ENCODE data around the gene PTPRN2.

Gene PTPRN2

DNA sequence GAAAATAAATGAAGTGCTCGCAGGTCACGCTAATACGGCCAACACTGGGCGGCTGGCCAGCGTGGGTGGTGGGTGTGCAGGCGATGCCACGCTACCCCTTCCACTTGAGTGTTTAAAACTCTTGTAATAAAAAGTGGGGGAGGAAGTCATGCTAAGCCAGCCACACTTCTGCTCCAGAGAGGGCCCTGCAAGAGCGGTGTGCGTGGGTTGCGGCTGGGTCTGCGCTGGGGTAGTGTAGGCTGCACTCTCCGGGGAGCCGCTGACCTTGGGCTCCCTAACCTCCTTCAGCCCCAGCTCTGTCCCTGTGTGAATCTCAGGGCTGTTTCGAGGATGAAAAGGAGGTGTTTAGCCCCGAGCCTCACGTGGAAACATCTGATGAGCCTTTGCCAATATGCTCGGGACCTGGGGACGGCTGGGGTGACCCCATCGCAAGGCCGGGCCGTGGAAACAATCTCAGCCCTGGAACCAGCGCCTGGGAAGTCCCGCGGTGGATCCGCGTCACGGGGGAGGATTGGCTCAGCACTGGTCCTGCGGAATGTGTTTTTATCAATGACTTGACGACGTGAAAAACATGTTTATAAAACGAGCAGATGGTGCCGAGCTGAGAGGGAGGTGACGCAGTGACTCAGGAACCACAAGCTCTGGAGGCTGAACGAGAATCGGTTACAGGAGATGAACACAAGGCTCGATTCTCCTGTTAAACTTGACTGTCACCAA is 972.4 kb downstream of the PTPRN2 start:
- DNase-seq, result peak; percentile 29

DNA sequence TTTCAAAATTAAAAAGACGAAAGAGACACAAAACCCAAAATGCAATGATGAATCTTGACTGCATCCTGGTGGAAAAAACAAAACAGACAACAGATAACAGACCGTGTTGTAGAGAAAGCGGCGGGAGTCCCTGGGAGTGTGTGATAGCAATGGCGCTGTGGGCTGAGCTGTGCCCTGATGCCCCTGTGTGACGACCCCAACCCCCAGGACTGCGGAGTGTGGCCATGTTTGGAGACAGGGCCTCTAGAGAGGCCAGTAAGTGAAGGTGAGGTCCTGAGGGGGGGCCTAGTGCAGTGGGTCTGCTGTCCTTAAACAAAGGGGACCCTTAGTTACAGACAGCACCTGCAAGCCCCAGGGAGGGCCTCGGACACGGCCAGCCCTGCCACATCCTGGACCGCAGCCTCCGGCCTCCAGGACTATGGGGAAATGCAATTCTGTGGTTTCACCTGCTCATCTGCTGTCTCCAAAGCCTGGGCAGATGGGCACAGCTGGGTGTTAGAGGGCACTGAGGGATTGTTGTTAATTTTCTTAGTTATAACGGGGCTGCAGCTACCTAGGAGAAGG is 973.1 kb downstream of the PTPRN2 start:
- no peak for DNase-seq

DNA sequence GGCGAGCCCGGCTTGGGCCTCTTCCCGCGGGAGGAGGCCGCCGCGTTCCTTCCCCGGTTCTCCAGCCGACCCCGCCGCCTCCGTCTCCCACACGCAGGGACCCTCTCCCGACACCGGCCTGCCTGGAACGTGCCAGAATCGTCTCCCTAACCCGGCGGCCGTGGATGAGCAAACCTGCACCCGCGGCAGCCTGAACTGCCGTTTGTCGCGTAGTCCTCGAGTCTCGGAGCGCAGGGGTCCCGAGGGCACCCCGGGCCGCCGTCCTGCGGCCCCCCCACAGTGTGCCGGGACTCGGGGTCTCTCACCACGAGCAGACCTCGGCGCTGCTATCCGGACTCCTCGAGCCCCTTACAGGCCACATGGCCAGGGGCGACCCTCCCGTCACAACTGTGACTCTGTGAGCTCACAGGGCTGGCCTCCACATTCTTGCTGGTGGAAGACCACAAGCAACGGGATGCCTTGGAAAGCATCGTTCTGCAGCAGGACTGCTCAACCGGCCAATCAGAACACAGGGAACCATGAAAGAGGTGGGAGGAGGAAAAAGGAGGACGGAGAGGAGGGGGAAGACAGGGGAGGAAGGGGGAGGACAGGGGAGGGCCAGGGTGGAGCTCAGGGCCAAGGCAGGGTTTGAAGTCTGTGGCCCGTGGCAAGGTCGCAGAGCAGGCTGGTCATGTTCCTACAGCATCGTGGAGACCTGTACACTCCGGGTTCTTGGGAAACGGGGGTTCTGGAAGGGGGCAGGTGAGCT is 973.9 kb downstream of the PTPRN2 start:
- DNase-seq, result no peak

DNA sequence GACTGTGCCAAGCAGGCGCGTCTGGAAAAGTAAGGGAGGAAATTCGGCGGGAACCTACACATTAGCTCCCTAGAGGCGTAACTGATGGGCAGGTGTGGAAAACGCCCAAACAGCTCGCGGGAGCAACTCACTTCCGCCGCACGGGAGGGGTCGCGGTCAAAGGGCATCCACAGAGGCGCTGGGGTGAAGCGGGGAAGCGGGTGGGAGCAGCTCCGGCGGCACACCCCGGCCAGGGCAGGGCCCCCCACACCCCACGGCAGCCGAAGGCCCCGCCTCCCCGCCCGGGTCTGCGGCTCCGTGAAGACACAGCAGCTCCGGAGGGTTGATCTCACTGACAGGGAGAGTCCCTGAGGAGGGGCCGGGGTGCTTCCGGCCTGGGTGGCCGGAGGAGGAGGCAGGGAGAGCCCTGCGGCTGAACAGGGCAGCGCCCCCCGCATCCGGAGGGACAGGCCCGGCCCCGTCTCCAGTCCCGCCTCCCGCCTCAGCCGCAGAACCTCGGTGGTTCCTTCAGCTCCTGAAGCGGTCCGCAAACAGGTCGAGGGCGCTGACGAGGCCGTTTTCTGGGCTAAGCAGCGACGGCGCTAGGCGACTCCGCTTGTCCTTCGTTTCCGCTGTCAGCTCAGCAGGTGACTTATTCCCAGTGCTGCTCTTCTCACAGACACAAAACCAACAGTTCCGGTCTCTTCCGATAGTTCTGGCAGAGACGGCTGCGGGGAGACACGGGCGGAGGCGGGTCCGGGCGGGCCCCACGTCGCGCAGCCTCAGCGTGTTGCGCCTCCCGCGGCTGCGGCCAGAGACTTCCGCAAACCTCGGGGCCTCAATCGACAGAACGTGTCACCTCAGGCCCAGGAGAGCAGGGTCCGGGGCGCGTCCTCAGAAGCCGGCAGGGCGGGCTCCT is 974.7 kb downstream of the PTPRN2 start:
- peak; percentile 68 for DNase-seq

DNA sequence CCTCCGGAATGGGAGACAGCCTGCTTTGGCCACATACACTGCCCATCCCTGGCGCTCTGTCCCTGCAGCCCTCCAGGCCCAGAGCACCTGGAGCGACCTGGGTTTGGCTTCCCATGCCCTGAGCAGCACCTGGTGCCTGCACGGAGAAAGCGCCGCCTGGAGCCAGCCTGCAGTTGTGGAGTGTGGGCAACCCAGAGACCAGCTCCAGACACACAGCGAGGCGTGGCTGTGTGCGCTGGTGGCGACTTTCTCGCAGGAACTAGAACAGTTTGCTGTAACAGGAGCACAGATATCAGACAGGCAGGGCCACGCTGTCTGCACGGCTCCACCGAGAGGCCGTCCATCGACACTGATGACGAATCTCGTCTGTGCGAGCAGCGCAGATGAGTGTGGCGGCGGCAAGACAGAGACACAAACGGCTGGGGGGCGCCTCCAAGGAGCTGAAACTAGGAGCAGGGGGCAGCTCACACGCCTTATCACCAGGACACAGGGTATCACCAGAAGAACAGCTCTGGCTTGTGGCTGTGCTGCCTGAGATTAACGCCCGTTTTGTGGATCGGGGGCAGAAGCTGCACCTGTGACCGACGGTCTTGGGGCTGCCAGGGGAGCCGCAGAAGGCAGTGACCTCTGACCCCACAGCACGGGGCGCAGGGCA is 975.5 kb downstream of the PTPRN2 start:
- DNase-seq, result no peak

DNA sequence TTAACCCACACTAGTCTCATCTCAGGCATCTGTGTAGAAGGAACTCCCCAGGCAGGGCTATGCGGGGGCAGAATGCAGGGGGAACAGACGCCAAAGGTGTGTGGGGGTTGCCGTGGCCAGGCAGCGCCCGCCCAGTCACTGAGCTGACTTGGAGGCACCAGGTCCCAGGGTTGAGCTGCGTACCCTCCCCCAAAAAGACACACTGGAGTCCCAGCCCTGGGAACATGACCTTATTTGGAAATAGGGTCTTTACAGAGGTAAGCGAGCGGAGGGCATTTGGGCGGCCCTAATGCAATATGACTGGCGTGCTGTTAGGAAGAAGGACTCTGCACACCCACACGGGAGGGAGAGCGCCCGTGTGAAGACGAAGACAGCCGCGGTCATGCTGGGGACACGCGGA is 976.3 kb downstream of the PTPRN2 start:
- no peak for DNase-seq

DNA sequence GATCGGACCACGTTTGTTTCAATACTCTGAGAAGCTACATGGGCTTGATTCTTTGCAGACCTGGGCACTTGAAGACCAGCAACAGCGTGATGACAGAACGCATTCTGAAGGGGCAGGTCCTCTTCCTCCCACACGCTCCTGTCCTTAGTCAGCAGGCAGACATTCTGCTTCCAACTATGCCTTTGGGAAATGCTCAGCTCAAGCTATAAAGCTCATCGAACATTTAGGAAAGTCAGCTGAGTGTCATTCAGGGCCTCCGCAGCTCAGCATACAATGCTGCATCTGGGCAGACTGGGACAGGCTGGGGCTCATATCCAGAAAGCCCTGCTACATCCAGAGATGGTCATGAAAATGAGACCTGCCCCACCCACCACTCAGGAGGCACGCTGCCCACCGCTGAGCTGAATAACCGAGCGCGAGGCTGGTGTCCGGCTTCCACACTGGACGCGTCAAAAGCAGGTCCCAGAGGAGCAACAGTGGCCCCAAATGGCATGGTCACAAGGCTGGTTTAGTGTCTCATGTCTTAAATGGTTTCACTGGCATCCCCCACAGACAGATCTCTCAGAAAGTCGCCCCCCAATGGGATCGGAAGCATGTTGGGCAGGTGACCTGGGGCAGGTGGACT is 976.8 kb downstream of the PTPRN2 start:
- no peak for DNase-seq

DNA sequence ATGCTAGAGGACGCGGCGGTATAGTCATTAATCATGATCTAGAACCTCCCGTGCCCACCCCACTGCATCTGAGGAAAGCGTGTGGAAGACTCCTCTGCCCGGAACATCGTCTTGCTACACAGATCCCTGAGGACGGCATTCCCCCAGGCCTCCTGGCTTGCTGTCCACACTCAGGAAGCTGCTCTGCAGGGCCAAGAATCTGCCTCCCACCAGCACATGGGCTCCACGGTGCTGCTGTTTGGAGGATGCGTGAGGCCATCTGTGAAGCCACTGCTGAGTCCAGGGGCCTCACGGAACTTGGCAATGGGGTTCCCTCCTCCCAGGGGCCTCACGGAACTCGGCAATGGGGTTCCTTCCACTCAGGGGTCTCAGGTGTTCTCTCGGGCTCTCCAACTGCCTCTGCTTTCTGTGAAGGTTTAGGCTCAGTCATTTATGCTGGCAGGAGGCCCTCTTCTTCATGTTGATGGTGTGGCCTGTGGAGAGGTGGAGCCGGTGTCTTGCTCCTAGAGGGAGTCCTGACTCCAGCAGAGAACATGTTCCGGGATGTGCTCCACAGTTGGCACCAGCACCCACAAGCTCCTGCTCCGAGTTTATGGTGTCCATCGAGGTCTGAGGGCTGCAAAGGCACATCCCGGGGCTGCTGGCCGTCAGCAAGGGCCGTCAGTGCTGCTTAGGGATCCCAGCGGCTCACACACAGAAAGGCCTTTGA is 977.5 kb downstream of the PTPRN2 start:
- DNase-seq, result no peak

DNA sequence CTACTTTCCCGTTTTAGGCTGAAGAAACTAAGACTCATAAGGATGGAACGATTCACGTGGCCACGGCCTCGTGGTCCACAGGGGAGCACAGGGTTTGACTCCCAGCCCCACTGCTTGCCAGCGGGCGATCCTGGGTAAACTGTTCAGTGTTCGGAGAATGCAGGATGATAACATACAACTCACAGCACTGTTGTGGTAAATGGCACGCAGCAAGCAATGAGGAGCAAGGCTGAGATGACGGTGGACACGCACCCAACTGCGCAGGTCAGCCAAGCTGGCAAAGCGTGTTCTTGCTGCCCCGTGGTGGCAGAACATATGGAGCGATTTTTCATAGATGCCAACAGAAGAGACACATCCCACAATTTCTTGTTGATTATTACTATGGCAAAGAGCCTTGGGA is 978.1 kb downstream of the PTPRN2 start:
- no peak for DNase-seq

DNA sequence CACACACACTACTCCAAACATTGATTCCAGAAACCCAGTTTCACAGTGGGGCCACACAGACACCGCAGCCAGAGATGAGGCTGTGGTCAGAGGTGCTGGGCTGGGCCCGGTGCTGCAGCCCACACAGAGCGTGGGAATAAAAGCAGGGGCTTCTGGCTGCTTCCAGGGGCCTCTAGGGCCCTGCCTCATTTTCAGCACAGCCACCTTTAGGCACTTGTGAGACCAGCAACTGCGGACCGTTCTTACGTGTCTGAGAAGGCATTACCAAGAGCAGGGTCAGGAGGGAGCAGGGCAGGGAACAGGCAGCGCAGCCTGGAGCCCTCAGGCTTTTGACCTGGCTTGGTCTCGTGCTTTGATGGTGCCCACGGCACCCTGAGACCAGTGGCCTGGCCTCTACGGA is 980.4 kb downstream of the PTPRN2 start:
- no peak for DNase-seq

DNA sequence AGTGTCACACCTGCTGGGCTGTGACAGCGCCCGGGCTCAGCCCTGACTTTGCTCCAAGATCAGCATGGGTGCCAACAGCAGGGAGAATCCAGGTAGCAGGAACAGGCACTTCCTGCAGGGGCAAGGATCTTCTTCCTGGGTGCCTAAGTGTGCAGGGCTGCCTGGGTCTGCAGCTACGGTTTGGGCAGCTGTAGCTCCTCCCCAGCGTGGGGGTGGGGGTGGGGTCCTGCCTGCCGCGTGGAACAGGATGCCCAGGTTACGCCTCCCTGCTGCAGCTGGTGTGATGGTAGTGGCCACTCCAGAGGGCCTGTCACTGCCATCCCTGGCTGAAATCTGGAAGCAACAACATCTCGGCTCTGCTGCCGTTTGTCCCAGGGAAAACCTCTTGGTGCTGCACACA is 981.5 kb downstream of the PTPRN2 start:
- DNase-seq, result no peak

DNA sequence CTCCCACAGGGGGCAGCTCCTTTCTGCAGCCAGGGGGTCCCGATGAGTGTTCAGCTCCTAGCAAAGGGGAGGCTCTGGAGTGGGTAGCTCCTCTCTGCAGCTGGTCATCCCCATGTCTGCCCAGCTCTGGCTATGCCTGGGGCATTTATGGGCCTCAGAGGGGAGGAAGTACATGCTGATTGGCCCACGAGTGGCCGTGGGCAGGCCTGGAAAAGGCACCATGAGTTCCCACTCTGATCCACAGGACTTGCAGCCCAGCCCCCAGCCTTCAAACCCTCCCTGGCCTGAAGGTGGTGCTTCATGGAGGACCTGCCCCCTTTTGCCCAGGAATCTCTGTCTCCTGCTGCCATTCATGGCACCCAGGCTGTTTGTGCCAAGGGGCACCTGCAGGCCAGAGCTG is 982.0 kb downstream of the PTPRN2 start:
- no peak for DNase-seq

DNA sequence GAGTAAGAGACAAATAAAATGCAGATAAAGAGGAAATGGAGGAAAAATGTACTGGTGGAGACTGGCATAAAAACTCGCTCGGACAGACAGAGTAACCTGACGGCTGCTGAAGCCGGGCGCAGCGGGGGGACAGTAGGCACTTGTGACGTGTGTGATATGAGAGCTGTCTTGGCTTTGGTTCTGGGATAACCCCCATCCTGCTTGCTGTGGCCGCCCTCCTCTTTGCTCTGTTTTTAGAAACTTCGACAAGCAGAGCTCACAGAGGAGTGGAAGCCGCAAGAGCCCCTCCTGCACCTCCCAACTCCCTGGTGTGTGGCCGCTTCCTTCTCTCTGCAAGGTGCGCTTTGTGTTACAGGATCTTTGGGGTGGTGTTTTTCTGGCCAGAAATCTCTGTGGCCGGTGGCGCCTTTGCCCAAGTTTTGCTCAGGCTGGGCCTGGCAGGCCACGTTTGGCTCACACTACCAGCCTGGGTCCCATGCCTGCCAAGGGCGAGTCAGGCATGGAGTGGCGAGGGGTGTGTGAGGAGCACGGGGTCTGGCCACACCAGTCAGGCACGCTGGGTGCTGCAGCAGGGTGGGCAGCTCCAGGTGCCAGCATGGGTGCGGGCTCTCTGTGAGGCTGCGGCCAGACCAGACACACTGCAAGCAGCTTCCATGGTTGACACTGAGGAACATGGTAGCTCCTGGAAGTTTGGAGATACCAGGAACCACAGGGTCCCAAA is 982.8 kb downstream of the PTPRN2 start:
- DNase-seq, result no peak

DNA sequence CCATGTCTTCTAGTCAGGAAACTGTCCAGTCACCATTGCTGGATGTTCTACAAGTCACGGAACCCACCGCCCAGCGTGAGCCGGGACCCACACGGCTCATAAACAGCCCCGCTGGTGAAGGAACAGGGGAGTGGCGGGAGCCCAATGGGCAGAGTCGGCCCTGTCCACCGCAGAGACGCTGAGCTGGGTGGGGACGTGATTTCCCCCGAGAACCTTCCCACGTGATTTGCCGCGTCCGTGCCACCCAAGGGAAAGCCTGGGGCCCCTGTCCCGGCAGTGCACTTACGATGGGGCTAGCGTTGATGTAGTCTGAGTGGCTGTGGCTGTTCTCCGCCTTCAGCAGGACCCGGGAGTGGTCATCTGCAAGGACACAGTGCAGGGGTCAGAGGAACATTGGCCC is 983.9 kb downstream of the PTPRN2 start:
- DNase-seq, result no peak

DNA sequence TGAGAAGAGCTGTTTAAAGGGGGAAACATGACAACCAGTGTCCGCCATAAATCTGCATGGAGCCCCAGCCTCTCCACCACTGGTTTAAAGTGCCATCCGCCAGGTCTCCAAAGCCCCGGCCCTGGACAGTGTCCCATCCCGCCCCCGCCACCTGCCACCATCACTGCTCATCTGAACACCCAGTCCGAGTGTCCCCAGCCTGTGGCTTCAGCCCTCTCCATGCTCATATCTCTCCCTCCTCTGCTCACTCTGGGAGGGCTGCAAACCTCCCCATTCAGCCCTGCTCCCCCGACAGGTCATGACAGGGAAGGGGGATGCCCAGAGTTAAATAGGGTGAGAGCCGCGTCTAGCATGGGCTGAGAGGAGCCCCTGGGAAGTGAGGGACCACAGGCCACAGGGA is 984.6 kb downstream of the PTPRN2 start:
- no peak for DNase-seq

DNA sequence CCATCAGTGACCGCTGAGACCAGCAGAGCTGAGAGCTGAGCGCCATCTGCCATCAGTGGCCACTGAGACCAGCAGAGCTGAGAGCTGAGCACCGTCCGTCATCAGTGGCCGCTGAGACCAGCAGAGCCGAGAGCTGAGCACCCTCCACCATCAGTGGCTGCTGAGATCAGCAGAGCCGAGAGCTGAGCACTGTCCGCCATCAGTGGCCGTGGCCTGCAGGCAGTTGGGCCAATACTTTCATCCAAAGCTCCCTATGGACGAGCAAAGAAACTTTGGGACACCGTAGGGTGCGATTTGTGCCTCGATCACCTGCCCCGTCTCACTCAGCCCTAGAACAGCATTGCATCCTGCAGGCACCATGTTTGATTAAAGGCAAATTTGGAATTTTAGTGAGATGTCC is 985.0 kb downstream of the PTPRN2 start:
- no peak for DNase-seq

DNA sequence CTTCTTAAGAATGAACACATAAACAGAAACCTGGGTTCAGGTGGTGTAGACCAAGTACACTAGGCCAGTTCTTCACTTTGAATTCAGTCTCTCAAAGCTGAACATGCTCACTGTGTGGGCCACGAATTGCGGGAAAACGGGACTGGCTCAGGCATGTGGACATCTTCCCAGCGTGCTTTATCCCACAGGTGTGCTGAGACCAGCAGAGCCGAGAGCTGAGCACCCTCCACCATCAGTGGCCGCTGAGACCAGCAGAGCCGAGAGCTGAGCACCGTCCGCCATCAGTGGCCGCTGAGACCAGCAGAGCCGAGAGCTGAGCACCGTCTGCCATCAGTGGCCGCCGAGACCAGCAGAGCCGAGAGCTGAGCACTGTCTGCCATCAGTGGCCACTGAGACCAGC is 985.5 kb downstream of the PTPRN2 start:
- no peak for DNase-seq

DNA sequence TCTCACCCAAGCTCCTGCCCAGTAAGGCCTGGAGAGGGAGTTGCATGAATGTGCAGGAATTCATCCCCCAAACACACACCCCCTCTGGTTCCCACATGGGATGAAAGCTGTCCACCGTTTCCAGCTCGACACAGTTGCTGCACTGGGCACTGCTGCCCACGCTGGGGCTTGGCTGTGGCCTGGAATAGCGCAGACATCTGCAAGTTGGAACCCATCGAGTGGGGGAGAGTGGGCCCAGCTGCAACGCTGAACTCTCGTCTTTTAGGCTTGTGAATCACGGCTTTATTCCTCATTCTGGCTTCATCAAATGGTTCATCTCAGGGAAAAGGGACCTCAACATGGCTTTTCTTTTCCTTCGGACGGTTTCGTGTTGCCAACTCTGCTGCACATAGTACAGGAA is 986.1 kb downstream of the PTPRN2 start:
- DNase-seq, result no peak

DNA sequence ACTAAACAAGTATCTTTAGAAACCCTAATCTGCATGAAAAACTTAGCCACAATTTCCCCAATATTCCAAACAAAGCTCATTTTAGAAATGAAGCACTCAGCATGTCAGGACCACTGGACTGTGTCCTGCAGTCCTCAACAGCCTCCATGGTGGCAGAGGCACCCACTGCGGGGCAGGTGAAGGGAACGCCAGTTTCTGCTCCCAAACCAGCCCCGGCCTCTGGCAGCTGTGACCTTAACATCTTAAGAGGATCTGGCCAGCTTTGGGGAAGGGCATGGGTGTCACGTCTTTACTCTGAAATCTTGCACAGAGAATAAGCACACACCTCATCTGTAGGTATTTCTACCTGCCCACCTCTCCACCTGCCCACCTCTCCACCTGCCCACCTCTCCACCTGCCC is 988.1 kb downstream of the PTPRN2 start:
- no peak for DNase-seq

DNA sequence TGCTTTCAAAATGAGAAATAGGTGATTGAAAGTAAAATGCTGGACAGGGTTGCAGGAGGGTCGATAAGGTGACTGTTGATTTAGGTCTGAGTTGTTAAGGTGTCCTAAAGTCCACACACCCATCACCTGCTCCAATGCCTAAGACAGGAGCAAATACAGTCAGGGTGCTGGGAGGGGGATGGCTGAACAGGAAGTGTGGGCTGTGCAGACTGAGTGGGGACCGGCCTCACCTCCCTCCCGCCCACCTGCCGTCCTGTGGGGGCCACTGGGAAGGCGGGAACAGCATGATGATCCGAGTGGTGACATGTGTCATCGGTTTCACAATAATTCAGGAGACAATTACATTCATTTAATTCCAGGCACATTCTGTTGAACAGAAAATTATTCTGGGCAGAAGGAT is 990.1 kb downstream of the PTPRN2 start:
- no peak for DNase-seq

Measured in right kidney (tissue), 1 donor.